Breast epithelium (tissue), 4 donors: ENCODE results near the gene ELOF1. TPM values are rescaled to one million over a fixed set of nuclear protein-coding genes. Genes with fewer than 3 reads are reported as not detected.

ENCODE experiments used
- DNase-seq, 2 donors: peaks; one replicate each; pipeline ENCODE4 v3.0.0-alpha.2; 2019; ENCODE audit warnings: low spot score in 2 of 2
- H3K27ac ChIP-seq, 2 donors: fragments of 200-600 bp; sonication (generic) in 1 of 2; one replicate each; pipeline ENCODE4 v1.5.1; 2016 to 2019; ENCODE audit warnings: mild to moderate bottlenecking in 1 of 2
- H3K27me3 ChIP-seq, 2 donors: fragments of 200-600 bp; sonication (generic) in 1 of 2; one replicate each; pipeline versions ENCODE4 v1.5.1 to v1.6.0; 2017 to 2019; ENCODE audit warnings: control low read depth in 1 of 2, mild to moderate bottlenecking in 1 of 2
- H3K36me3 ChIP-seq: fragments of 200-600 bp; one replicate; pipeline ENCODE4 v1.5.1; 2019
- H3K4me1 ChIP-seq, 2 donors: fragments of 200-600 bp; sonication (generic); one replicate each; pipeline ENCODE4 v1.5.1; 2016 to 2019; ENCODE audit warnings: control low read depth in 1 of 2
- H3K4me3 ChIP-seq, 3 donors: fragments of 200-600 bp; sonication (generic); 1 replicate in 2 of 3; 2 replicates in 1 of 3; pipeline ENCODE4 v1.5.1; 2016 to 2019; ENCODE audit warnings: mild to moderate bottlenecking in 3 of 3, moderate library complexity in 2 of 3
- H3K9me3 ChIP-seq, 2 donors: fragments of 200-600 bp; sonication (generic) in 1 of 2; one replicate each; pipeline ENCODE4 v1.5.1; 2016 to 2019; ENCODE audit warnings: control low read depth in 1 of 2
- CTCF ChIP-seq, 3 donors: fragments of 450-650 bp; IDR thresholded peaks; one replicate each; pipeline ENCODE4 v1.5.1; 2016 to 2017; ENCODE audit warnings: antibody characterized with exemption in 3 of 3, mild to moderate bottlenecking in 3 of 3, moderate library complexity in 3 of 3
- POLR2A ChIP-seq: fragments of 450-650 bp; IDR thresholded peaks from one replicate; pipeline ENCODE4 v1.6.1; 2016; ENCODE audit warnings: antibody characterized with exemption, mild to moderate bottlenecking, moderate library complexity
- POLR2AphosphoS5 ChIP-seq, 3 donors: sonication (generic); formaldehyde crosslinking; IDR thresholded peaks; one replicate each; pipeline ENCODE4 v1.6.1; 2017; ENCODE audit warnings: antibody characterized with exemption in 3 of 3
- intact Hi-C: fragments of 100-400 bp; cut with DNase I; formaldehyde crosslinking; loops from one replicate; pipeline ENCODE4 v1.15.1; 2023; ENCODE audit warnings: low total_unique reads
- total RNA-seq, 3 donors: library from RNA; depleted of rRNA; stranded (reverse); fragments of >200 nt; gene quantifications; one replicate each; pipeline ENCODE4 v1.1.0, GENCODE V29; 2016

Gene ELOF1
- total RNA-seq, 3 donors from 2014 or later, result 31.7 to 38.0 (median 37.3) TPM

- no peaks in the 10 kb centered on the region for H3K4me1 ChIP-seq
- no peak for TF ChIP-seq POLR2AphosphoS5 (IDR thresholded peaks at IDR 0.05)
- peaks cover 0 to 11% of the 10 kb centered on the region in 2 donors for H3K27me3 ChIP-seq
- H3K9me3 ChIP-seq, result no peaks in the 10 kb centered on the region
- H3K4me3 ChIP-seq, result no peak overlapping the region
- no peak for DNase-seq
- intact Hi-C loops, result no loop called here
- H3K27ac ChIP-seq, result peak overlapping the region; percentile 66 to 68
- no peaks in the 10 kb centered on the region for H3K36me3 ChIP-seq
These were observed 24.1 kb downstream of the ELOF1 start for GRCh38 chr19:11534948-11535347.

- no peak overlapping the region for H3K4me3 ChIP-seq
- intact Hi-C loops, result no loop called here
- H3K36me3 ChIP-seq, result no peaks in the 10 kb centered on the region
- TF ChIP-seq POLR2A (no peak), POLR2AphosphoS5 (IDR thresholded peaks at IDR 0.05) (no peak), CTCF (IDR thresholded peaks at IDR 0.05) (no peak)
- H3K4me1 ChIP-seq, result no peaks in the 10 kb centered on the region
- H3K27ac ChIP-seq, result peak overlapping the region in 1 of 2 donors; percentile 68
- H3K9me3 ChIP-seq, result no peaks in the 10 kb centered on the region
- peaks cover 0 to 7% of the 10 kb centered on the region in 2 donors for H3K27me3 ChIP-seq
- DNase-seq, result no peak
These were observed 24.5 kb downstream of the ELOF1 start for GRCh38 chr19:11534538-11534937.

GRCh38 chr19:11530432-11530831 is 28.6 kb downstream of the ELOF1 start:
- Histone ChIP-seq H3K27me3 (no peaks in the 10 kb centered on the region), H3K4me1 (peaks cover 3 to 7% of the 10 kb centered on the region in 2 donors), H3K36me3 (no peaks in the 10 kb centered on the region), H3K4me3 (no peak overlapping the region), H3K27ac (no peak overlapping the region), H3K9me3 (no peaks in the 10 kb centered on the region)
- no peak for TF ChIP-seq POLR2AphosphoS5 (IDR thresholded peaks at IDR 0.05)
- no peak for TF ChIP-seq POLR2A
- no peak for TF ChIP-seq CTCF (IDR thresholded peaks at IDR 0.05)
- intact Hi-C loops, result no loop called here
- peak; percentile 67 to 73 for DNase-seq

GRCh38 chr19:11528551-11529341 is 30.3 kb downstream of the ELOF1 start, which contains the start of gene ECSIT:
ECSIT (minus strand) TSS chr19:11529134; CDS start chr19:11519170, 9,964 bp downstream.
- Histone ChIP-seq H3K27me3 (no peaks in the 10 kb centered on the region), H3K27ac (peak within 1 kb of the TSS; percentile 86 to 91), H3K36me3 (no peaks in the 10 kb centered on the region), H3K4me1 (peaks cover 3 to 7% of the 10 kb centered on the region in 2 donors), H3K9me3 (no peaks in the 10 kb centered on the region), H3K4me3 (peak within 1 kb of the TSS; percentile 82 to 92 (median 86))
- peak; percentile 98 for DNase-seq
- no peak for TF ChIP-seq CTCF (IDR thresholded peaks at IDR 0.05)
- TF ChIP-seq POLR2AphosphoS5 (IDR thresholded peaks at IDR 0.05), result peak; percentile 66 to 73 (median 67)
- TF ChIP-seq POLR2A, result peak; percentile 34
- intact Hi-C loops, result no loop called here

GRCh38 chr19:11519138-11519537 is 39.9 kb downstream of the ELOF1 start:
- H3K9me3 ChIP-seq, result no peaks in the 10 kb centered on the region
- H3K4me1 ChIP-seq, result no peaks in the 10 kb centered on the region
- no peaks in the 10 kb centered on the region for H3K36me3 ChIP-seq
- H3K4me3 ChIP-seq, result no peak overlapping the region
- intact Hi-C loops, result no loop called here
- no peak overlapping the region for H3K27ac ChIP-seq
- DNase-seq, result no peak
- no peak for TF ChIP-seq POLR2A
- no peak for TF ChIP-seq CTCF (IDR thresholded peaks at IDR 0.05)
- TF ChIP-seq POLR2AphosphoS5 (IDR thresholded peaks at IDR 0.05), result no peak
- no peaks in the 10 kb centered on the region for H3K27me3 ChIP-seq
